ENCODE measurements around the gene RASSF10. TPM values are rescaled to one million over a fixed set of nuclear protein-coding genes. Genes with fewer than 3 reads are reported as not detected.

The RASSF10 gene
- total and polyA plus RNA-seq, 2 experiments from 2014 or later: 8.2 TPM; not detected in 1

- H3K27me3 ChIP-seq: no peaks in the 10 kb centered on the region
- no peak overlapping the region for H3K4me3 ChIP-seq
- TF ChIP-seq CTCF (IDR thresholded peaks at IDR 0.05; ENCODE audit: low read depth, low read length): no peak
- no peaks in the 10 kb centered on the region for H3K9me3 ChIP-seq (ENCODE audit: low read depth)
- DNase-seq (ENCODE audit: low read depth in 1 of 2, low spot score in 1 of 2): no peak
- H3K4me1 ChIP-seq (ENCODE audit: low read depth): no peaks in the 10 kb centered on the region
- no peak overlapping the region for H3K27ac ChIP-seq
- H3K36me3 ChIP-seq: no peaks in the 10 kb centered on the region
Measured at GRCh38 chr11:13055200-13055599, 46.1 kb downstream of the RASSF10 start.

DNA sequence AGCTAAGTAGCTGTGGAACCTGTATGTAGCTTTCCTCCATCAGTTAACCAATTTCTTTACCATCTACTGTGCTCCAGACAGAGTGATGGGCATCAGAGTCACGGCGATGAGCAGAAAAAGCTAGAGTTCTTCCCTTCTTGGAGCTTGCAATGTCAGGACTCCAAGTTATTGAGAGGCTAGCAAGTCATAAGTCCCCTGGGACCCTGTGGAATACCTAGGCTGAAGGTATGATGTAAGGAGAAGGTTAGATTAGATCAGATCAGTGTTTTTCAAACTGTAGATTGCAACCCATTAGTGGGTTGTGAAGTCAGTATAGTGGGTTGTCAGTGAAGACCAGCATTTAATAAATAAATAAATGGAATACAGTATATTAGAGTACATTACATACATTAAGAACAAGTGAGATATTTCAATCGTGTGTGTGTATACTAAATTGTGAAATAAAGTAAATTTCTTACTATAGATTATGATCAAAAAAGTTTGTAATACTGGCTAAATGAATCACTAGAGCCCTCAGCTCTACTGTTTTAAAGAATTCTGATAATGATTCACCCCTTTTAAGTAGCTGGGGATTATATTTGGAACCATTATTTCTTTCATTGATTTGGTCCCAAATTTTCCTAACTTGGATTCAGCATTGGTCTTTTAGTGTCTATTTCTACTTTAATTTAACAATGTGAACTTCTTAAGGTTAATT is 52.3 kb downstream of the RASSF10 start:
- TF ChIP-seq CTCF (IDR thresholded peaks at IDR 0.05; ENCODE audit: low read depth, low read length): no peak
- no peak overlapping the region for H3K27ac ChIP-seq

More for the DNA sequence above, 52.3 kb downstream of the RASSF10 start:
- Histone ChIP-seq H3K4me3 (no peak overlapping the region), H3K9me3 (ENCODE audit: low read depth) (no peaks in the 10 kb centered on the region), H3K36me3 (no peaks in the 10 kb centered on the region), H3K4me1 (ENCODE audit: low read depth) (no peaks in the 10 kb centered on the region), H3K27me3 (no peaks in the 10 kb centered on the region)
- DNase-seq (ENCODE audit: low read depth in 1 of 2, low spot score in 1 of 2): peak in 1 of 2 donors; percentile 10

Data from cardiac muscle cell (in vitro differentiated cells and primary cell).